OCI-LY1 (cell line): ENCODE measurements around the gene COX6B2.

Experiments
- H2AFZ ChIP-seq: fragments of 200-600 bp; sonication (generic), shearing (Covaris generic); 2 replicates; pipeline ENCODE4 v1.6.0; 2014; ENCODE audit warnings: antibody characterized with exemption, mild to moderate bottlenecking, low read length
- H3F3A ChIP-seq: fragments of 200-600 bp; sonication (generic), shearing (Covaris generic); 2 replicates; pipeline ENCODE4 v1.6.0; 2014; ENCODE audit warnings: mild to moderate bottlenecking, antibody characterized with exemption, low read length, moderate library complexity; ENCODE audit not compliant: insufficient read depth
- H3K27ac ChIP-seq: fragments of 200-600 bp; sonication (generic); 2 replicates; pipeline ENCODE4 v1.5.1; 2014; ENCODE audit warnings: low read length, mixed run types, mild to moderate bottlenecking, low read depth; ENCODE audit not compliant: poor library complexity, severe bottlenecking
- H3K27me3 ChIP-seq: fragments of 200-600 bp; sonication (generic); 2 replicates; pipeline ENCODE4 v1.6.0; 2014; ENCODE audit warnings: antibody characterized with exemption, mild to moderate bottlenecking, low read length, moderate library complexity; ENCODE audit not compliant: insufficient read depth
- H3K36me3 ChIP-seq: fragments of 200-600 bp; sonication (generic); 2 replicates; pipeline ENCODE4 v1.6.1; 2014; ENCODE audit warnings: mild to moderate bottlenecking, antibody characterized with exemption, low read length, moderate library complexity, mixed read lengths; ENCODE audit not compliant: insufficient read depth
- H3K4me1 ChIP-seq: fragments of 200-600 bp; sonication (generic); 2 replicates; pipeline ENCODE4 v1.5.1; 2014; ENCODE audit warnings: mild to moderate bottlenecking, low read length, moderate library complexity; ENCODE audit not compliant: insufficient read depth, severe bottlenecking
- H3K4me2 ChIP-seq: fragments of 200-600 bp; sonication (generic), shearing (Covaris generic); 2 replicates; pipeline ENCODE4 v1.6.1; 2014; ENCODE audit warnings: low read length
- H3K4me3 ChIP-seq: fragments of 200-600 bp; sonication (generic); 2 replicates; pipeline ENCODE4 v1.5.1; 2014; ENCODE audit warnings: low read length, low read depth, mild to moderate bottlenecking, mixed read lengths; ENCODE audit not compliant: poor library complexity, severe bottlenecking
- H3K79me2 ChIP-seq: fragments of 200-600 bp; shearing (Covaris generic); 2 replicates; pipeline ENCODE4 v1.6.1; 2016; ENCODE audit warnings: mixed run types, low read length, mixed read lengths; ENCODE audit not compliant: insufficient read depth
- H3K9ac ChIP-seq: fragments of 200-600 bp; sonication (generic), shearing (Covaris generic); 2 replicates; pipeline ENCODE4 v1.6.1; 2014; ENCODE audit warnings: mild to moderate bottlenecking, low read length, mixed read lengths
- H3K9me2 ChIP-seq: fragments of 200-600 bp; sonication (generic), shearing (Covaris generic); 2 replicates; pipeline ENCODE4 v1.6.1; 2014; ENCODE audit warnings: low read depth, mild to moderate bottlenecking, low read length, mixed read lengths
- H3K9me3 ChIP-seq: fragments of 200-600 bp; shearing (Covaris generic); 2 replicates; pipeline ENCODE4 v1.6.1; 2014; ENCODE audit warnings: low read length, mixed read lengths
- H4K20me1 ChIP-seq: fragments of 200-600 bp; sonication (generic), shearing (Covaris generic); 2 replicates; pipeline ENCODE4 v1.6.0; 2016; ENCODE audit warnings: mild to moderate bottlenecking, low read length; ENCODE audit not compliant: insufficient read depth
- EZH2 ChIP-seq: fragments of 200-600 bp; sonication (generic), shearing (Covaris generic); IDR thresholded peaks from 2 replicates; pipeline ENCODE4 v1.8.0; 2017; ENCODE audit warnings: borderline replicate concordance, mixed run types, mild to moderate bottlenecking, antibody characterized with exemption, low read length, moderate library complexity, mixed read lengths
- TF ChIP-seq, protein P1 (sequence below): fragments of 200-600 bp; sonication (generic), shearing (Covaris generic); IDR thresholded peaks from 2 replicates; pipeline ENCODE4 v1.5.1; 2017; ENCODE audit warnings: mild to moderate bottlenecking, antibody characterized with exemption, low read length, moderate library complexity, mixed read lengths

COX6B2 gene

DNA sequence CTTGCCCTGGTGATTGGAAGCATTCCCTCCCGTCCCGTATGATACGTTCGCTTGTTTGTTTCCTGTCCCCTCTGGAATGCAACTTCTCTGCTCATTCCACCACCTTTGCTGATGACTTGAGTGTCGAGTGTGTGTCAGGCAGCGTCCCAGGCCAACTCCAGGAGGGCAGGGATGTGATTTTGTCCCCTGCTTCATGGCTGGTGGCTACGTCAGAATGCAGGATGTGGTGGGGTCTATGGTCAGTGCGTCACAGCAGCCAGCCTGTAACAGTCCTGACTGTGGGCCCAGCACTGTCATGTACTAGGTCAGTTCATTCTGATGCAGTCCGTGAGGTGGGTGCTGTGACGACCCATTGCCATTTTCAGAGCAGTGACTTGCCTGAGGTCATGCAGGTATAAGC, 54.5 kb downstream of the COX6B2 start:
- no peak for TF ChIP-seq EZH2
- TF ChIP-seq, protein P1, sequence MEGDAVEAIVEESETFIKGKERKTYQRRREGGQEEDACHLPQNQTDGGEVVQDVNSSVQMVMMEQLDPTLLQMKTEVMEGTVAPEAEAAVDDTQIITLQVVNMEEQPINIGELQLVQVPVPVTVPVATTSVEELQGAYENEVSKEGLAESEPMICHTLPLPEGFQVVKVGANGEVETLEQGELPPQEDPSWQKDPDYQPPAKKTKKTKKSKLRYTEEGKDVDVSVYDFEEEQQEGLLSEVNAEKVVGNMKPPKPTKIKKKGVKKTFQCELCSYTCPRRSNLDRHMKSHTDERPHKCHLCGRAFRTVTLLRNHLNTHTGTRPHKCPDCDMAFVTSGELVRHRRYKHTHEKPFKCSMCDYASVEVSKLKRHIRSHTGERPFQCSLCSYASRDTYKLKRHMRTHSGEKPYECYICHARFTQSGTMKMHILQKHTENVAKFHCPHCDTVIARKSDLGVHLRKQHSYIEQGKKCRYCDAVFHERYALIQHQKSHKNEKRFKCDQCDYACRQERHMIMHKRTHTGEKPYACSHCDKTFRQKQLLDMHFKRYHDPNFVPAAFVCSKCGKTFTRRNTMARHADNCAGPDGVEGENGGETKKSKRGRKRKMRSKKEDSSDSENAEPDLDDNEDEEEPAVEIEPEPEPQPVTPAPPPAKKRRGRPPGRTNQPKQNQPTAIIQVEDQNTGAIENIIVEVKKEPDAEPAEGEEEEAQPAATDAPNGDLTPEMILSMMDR: no peak
- no peaks in the 10 kb centered on the region for H3K36me3 ChIP-seq

More for the DNA sequence above, 54.5 kb downstream of the COX6B2 start:
- Histone ChIP-seq H3F3A (no peaks in the 10 kb centered on the region), H3K9me3 (no peaks in the 10 kb centered on the region), H3K27ac (peak overlapping the region; percentile 34), H3K79me2 (no peaks in the 10 kb centered on the region), H3K9me2 (no peaks in the 10 kb centered on the region), H3K4me3 (no peak overlapping the region), H4K20me1 (no peaks in the 10 kb centered on the region), H3K4me1 (peaks cover 28% of the 10 kb centered on the region), H2AFZ (no peak overlapping the region), H3K9ac (no peak overlapping the region), H3K4me2 (no peak overlapping the region), H3K27me3 (no peaks in the 10 kb centered on the region)
